GM19023 (cell line): Measurements from ENCODE around the gene SLC10A4.
"Not testable (repeated sequence)": the region's sequence is repeated elsewhere in the genome, so short reads cannot be mapped to it uniquely, and the experiment has no call there.

Experiments used
- ATAC-seq: cut with Tn5 transposase; IDR thresholded peaks from one replicate; pipeline ENCODE4 v1.9.1; 2021; ENCODE audit warnings: mild to moderate bottlenecking, moderate library complexity; ENCODE audit not compliant: unreplicated experiment

The SLC10A4 gene, protein sequence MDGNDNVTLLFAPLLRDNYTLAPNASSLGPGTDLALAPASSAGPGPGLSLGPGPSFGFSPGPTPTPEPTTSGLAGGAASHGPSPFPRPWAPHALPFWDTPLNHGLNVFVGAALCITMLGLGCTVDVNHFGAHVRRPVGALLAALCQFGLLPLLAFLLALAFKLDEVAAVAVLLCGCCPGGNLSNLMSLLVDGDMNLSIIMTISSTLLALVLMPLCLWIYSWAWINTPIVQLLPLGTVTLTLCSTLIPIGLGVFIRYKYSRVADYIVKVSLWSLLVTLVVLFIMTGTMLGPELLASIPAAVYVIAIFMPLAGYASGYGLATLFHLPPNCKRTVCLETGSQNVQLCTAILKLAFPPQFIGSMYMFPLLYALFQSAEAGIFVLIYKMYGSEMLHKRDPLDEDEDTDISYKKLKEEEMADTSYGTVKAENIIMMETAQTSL

GRCh38 chr4:48483006-48483776, at the start of gene SLC10A4:
Gene SLC10A4, plus strand, starts transcription at chr4:48483343. Its CDS starts 219 bp downstream, at chr4:48483562.
- ATAC-seq = no peak

DNA sequence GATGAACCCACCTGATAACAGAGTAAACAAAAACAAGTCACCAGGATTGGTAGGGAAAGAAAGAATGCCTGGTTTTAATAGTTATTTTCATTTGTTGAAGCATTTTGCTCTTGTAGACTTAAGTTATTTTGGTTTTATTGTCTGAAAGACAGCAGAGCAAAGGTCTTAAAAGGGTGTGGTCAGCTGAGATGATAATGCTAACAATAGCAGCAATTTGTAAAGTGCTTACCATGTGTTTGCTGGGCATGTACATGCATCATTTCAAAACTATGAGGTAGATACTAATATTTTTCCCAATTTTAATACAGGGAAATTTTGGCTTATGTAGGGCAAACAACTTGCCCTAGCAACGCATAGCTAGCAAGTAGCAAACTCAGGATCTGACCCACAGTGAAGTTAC, 46.8 kb upstream of the SLC10A4 start:
- ATAC-seq = no peak

- ATAC-seq = no peak
These were observed 43.2 kb upstream of the SLC10A4 start for GRCh38 chr4:48439988-48440387.

DNA sequence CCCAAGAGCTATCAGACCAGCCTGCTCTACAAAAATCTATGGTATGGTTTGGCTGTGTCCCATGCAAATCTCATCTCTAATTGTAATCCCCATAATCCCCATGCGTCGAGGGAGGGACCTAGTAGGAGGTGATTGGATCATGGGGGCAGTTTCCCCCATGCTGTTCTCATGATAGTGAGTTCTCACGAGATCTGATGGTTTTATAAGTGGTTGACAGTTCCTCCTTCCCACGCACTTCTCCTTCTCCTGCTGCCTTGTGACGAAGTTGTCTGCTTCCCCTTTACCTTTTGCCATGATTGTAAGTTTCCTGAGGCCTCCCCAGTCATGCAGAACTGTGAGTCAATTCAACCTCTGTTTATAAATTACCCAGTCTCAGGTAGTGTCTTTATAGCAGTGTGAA, 42.2 kb upstream of the SLC10A4 start:
- ATAC-seq = not testable (repeated sequence)

GRCh38 chr4:48445704-48446103, 37.4 kb upstream of the SLC10A4 start:
- ATAC-seq = no peak

- no peak for ATAC-seq
These were observed 36.5 kb upstream of the SLC10A4 start for GRCh38 chr4:48446642-48447041.

- no peak for ATAC-seq
These were observed 34.0 kb upstream of the SLC10A4 start for GRCh38 chr4:48449151-48449550.

GRCh38 chr4:48450740-48451139, 32.4 kb upstream of the SLC10A4 start:
- no peak for ATAC-seq

DNA sequence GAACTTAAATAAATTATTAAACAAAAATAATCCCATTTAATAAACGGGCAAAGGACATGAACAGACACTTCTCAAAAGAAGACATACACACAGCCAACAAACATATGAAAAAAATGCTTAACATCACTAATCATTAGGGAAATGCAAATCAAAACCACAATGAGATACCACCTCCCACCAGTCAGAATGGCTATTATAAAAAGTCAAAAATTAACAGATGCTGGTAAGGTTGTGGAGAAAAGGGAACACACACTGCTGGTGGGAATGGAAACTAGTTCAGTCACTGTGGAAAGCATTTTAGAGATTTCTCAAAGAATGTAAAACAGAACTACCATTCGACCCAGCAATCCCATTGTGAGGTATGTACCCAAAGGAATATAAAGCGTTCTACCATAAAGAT, 31.5 kb upstream of the SLC10A4 start:
- ATAC-seq = not testable (repeated sequence)

- ATAC-seq = no peak
These were observed 28.6 kb upstream of the SLC10A4 start for GRCh38 chr4:48454591-48454990.

DNA sequence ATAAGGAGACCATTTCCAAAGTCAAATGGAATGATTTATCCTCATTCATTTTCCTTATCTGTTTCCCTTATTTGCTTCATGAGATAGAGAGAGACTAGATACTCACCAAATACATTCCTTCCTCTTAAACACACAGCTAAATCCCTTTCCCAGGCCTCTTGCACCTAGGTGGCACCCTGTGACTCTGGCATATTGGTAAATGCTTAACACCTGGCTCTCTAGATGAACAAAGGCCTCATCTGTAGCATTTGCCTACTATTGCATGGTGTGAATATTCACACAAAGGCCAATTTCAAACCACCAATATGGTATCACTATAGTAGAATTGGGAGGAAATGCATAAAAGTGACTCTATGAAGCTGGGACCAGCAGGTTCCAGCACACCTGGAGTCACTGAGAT, 22.1 kb upstream of the SLC10A4 start:
- ATAC-seq = no peak

DNA sequence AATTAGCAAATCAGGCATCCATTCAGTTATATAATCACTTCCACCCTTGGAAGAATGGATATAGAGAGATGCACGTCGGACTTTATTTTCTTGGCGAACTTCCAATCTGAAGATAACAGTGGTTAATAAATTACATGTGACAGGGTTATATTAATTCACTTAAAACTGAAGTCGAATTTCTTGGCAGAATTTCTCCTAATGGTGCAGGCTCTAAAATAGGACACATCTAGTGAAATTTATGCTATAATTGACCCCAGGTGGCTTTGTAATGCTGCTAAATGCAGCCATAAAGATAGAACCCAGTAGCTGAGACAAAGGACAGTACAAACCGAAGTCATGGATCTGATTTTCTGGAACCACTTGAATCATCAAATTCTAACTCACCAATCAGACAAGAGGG, 20.8 kb upstream of the SLC10A4 start:
- no peak for ATAC-seq

GRCh38 chr4:48467442-48467841, 15.7 kb upstream of the SLC10A4 start:
- no peak for ATAC-seq

DNA sequence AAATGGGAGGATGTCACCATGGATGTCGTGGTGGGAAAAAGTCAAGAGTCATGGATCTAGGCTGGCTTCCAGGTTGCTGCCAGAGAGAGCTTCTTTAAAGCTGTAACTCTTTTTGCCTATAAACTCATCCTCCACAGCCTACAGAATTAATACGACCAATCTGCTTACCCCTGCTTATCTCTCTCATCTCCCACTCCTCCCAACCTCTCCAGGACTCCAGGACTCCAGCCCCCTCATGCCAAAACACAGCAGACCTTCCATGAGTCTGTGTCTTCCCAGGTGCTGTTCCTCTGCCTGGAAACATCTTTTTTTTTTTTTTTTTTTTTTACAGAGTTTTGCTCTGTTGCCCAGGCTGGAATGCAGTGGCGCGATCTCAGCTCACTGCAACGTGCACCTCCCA, 15.3 kb upstream of the SLC10A4 start:
- no peak for ATAC-seq

DNA sequence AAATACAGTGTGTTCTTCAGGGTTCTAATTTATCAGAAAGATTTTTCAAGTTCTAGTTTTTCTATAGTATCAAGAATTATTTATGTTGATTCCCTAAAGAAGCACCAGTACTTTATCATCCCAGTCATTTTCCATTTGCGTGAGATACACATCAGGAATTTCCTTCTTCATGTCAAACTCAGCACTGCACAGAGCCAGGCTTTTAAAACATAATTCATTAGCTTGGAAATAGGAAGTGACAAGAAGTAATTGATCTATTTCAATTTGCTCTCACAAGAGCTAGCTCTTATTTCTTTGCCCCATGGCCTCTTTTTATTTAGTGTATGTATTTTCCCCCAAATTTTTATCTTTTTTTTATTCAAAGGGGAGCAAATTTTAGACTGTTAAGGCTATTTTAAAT, 13.0 kb upstream of the SLC10A4 start:
- ATAC-seq = no peak

GRCh38 chr4:48470570-48470969, 12.6 kb upstream of the SLC10A4 start:
- ATAC-seq = no peak

DNA sequence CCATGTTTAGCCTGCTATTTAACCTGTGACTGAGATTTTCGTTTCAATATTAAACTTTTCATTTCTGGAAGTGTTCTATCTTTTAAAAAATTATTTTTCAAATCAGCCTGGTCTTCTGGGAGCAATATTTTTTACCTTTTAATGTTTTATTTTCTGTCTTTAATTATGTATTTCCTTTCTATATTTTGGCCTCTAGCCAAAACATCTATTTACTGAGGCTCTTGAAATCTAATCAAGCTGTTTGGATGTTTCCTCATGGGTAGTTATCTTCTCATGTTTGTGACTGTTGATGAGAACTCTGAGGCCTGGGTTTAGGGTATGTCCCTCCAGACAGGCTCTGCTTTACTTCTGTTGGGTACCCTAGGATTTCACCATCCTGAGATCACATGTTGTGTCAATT, 10.3 kb upstream of the SLC10A4 start:
- no peak for ATAC-seq

GRCh38 chr4:48475770-48476169, 7.4 kb upstream of the SLC10A4 start:
- ATAC-seq = no peak

GRCh38 chr4:48478273-48478672, 4.9 kb upstream of the SLC10A4 start:
- ATAC-seq = no peak

DNA sequence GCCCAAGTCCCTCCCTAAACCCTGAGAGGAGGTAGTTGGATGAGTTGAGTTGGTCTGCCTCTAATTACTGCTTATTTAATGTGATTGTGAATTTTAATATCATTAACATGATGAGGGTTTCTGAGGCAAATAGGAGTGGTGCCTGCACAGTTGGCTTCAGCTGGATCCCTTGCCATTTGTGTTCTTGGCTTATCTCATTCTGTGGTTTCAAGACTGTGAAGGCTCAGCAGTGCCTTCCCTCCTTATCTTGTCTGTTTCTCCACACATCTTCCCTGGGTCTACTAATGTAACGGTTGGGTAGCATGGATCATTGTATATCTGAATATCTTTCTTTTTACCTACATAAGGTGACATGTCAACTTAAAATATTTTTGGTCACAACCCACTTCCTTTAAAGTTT, 1.6 kb upstream of the SLC10A4 start:
- no peak for ATAC-seq

GRCh38 chr4:48483777-48484493, 792 bp downstream of the SLC10A4 start:
- ATAC-seq = no peak
